ENCODE measurements around the gene MYOCD.

- TF ChIP-seq, protein P1, sequence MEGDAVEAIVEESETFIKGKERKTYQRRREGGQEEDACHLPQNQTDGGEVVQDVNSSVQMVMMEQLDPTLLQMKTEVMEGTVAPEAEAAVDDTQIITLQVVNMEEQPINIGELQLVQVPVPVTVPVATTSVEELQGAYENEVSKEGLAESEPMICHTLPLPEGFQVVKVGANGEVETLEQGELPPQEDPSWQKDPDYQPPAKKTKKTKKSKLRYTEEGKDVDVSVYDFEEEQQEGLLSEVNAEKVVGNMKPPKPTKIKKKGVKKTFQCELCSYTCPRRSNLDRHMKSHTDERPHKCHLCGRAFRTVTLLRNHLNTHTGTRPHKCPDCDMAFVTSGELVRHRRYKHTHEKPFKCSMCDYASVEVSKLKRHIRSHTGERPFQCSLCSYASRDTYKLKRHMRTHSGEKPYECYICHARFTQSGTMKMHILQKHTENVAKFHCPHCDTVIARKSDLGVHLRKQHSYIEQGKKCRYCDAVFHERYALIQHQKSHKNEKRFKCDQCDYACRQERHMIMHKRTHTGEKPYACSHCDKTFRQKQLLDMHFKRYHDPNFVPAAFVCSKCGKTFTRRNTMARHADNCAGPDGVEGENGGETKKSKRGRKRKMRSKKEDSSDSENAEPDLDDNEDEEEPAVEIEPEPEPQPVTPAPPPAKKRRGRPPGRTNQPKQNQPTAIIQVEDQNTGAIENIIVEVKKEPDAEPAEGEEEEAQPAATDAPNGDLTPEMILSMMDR (IDR thresholded peaks at IDR 0.05): no peak
- TF ChIP-seq POLR2A (IDR thresholded peaks at IDR 0.05): no peak
Measured at GRCh38 chr17:12656354-12656753, 9.3 kb upstream of the MYOCD start.
